ENCODE measurements around the gene TIMP4.

The TIMP4 gene

DNA sequence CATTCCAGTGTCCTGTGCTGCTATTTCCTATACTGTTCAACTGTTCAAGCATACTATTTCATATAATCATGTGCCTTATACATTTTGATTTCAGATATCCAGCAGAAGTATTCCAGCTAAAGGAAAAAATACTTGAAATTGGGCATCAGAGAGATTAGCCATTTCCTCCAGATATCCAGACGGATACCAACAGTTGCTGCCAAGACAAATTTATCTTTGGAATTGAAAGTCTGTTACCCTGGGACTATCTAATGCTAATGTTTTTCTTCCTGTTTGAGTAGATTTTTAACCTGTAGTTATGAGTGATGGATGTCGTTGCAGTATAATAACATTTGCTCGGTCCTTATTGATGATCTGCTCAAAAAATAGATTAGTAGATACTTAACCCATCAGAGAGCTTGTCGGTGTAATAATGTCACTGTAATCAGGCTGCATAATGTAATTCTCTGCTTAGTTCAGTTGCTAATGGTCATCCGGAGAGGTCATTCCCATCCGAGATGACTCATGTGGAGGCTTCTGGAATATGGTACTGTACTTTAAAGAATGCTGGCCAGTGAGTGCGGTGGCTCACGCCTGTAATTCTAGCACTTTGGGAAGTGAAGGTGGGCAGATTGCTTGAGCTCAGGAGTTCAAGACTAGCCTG lies 51.5 kb downstream of the TIMP4 start:
- DNase-seq (ENCODE audit: insufficient read length, low spot score) (no peak), FAIRE-seq (no peak)
- TF ChIP-seq, protein P1, sequence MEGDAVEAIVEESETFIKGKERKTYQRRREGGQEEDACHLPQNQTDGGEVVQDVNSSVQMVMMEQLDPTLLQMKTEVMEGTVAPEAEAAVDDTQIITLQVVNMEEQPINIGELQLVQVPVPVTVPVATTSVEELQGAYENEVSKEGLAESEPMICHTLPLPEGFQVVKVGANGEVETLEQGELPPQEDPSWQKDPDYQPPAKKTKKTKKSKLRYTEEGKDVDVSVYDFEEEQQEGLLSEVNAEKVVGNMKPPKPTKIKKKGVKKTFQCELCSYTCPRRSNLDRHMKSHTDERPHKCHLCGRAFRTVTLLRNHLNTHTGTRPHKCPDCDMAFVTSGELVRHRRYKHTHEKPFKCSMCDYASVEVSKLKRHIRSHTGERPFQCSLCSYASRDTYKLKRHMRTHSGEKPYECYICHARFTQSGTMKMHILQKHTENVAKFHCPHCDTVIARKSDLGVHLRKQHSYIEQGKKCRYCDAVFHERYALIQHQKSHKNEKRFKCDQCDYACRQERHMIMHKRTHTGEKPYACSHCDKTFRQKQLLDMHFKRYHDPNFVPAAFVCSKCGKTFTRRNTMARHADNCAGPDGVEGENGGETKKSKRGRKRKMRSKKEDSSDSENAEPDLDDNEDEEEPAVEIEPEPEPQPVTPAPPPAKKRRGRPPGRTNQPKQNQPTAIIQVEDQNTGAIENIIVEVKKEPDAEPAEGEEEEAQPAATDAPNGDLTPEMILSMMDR (IDR thresholded peaks at IDR 0.05; ENCODE audit: insufficient read depth, missing control alignments) = no peak

All from D721Med (cell line).